Natural killer cell treated with Interleukin-12 subunit alpha and Interleukin-12 subunit beta and Interleukin-15 and Interleukin-18, amount 100 ng/mL, for 72 hours (primary cell): Measurements from ENCODE around the gene SLC25A17. TPM values are rescaled to one million over a fixed set of nuclear protein-coding genes. Genes with fewer than 3 reads are reported as not detected.
"Not testable (repeated sequence)": the region's sequence is repeated elsewhere in the genome, so short reads cannot be mapped to it uniquely, and the experiment has no call there.

ENCODE experiments used
- ATAC-seq, 2 donors: fragments of 150-1000 bp; cut with Tn5 transposase in 1 of 2; sonication (Bioruptor Pico), chemical (Tn5 transposase) in 1 of 2; 2 replicates each; pipeline ENCODE4 v1.10.0; 2021
- DNase-seq: peaks from one replicate; pipeline ENCODE4 v3.0.0; 2022; ENCODE audit warnings: low spot score
- H3K27ac Mint-ChIP-seq, 2 donors: 1 replicate in 1 of 2; 2 replicates in 1 of 2; pipeline ENCODE4 v1.8.0; 2022; ENCODE audit warnings: mixed read lengths in 2 of 2, mild to moderate bottlenecking in 1 of 2, moderate library complexity in 1 of 2
- H3K27me3 Mint-ChIP-seq, 2 donors: 1 replicate in 1 of 2; 2 replicates in 1 of 2; pipeline ENCODE4 v1.8.0; 2022; ENCODE audit warnings: mixed read lengths in 2 of 2
- H3K36me3 Mint-ChIP-seq: one replicate; pipeline ENCODE4 v1.8.0; 2022; ENCODE audit warnings: mixed read lengths
- H3K4me1 Mint-ChIP-seq, 2 donors: 1 replicate in 1 of 2; 2 replicates in 1 of 2; pipeline ENCODE4 v1.8.0; 2022; ENCODE audit warnings: low read depth in 2 of 2, mixed read lengths in 2 of 2, mild to moderate bottlenecking in 1 of 2
- H3K4me3 Mint-ChIP-seq: one replicate; pipeline ENCODE4 v1.8.0; 2022; ENCODE audit warnings: mixed read lengths
- H3K9me3 Mint-ChIP-seq: 2 replicates; pipeline ENCODE4 v1.8.0; 2022; ENCODE audit warnings: mixed read lengths
- total RNA-seq, 2 donors: library from RNA; stranded (reverse); gene quantifications; one replicate each; pipeline ENCODE4 v1.2.3, GENCODE V29; 2022

SLC25A17 gene
- total RNA-seq, 2 donors from 2014 or later = 31.0 to 39.1 TPM

- H3K27ac Mint-ChIP-seq = peak overlapping the region in 1 of 2 donors; percentile 21
- no peaks in the 10 kb centered on the region for H3K36me3 Mint-ChIP-seq
- H3K4me3 Mint-ChIP-seq = no peak overlapping the region
- peaks cover 0 to 4% of the 10 kb centered on the region in 2 donors for H3K27me3 Mint-ChIP-seq
- no peaks in the 10 kb centered on the region for H3K9me3 Mint-ChIP-seq
- no peak for DNase-seq
- no peak for ATAC-seq
- H3K4me1 Mint-ChIP-seq = peaks cover 0 to 7% of the 10 kb centered on the region in 2 donors
Measured at GRCh38 chr22:40732999-40733292, 86.2 kb downstream of the SLC25A17 start.

DNA sequence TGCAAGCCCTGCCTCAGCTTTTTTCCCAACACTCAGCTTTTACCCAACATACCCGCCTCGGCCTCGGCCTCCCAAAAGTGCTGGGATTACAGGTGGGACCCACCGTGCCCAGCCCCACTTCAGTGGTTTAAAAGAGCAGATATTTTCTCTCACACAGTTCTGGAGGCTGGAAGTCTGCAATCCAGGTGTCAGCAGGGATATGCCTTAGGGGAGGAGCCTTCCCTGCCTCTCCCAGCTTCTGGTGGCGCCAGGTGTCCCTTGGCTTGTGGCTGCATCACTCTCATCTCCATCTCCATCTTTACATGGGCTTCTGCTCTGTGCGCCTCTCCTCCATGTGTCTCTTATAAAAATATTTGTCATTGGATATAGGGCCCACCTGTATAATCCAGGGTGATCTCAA, 89.9 kb downstream of the SLC25A17 start:
- no peak overlapping the region for H3K4me3 Mint-ChIP-seq
- H3K27ac Mint-ChIP-seq = no peak overlapping the region
- DNase-seq (no peak), ATAC-seq (no peak)
- no peaks in the 10 kb centered on the region for H3K9me3 Mint-ChIP-seq
- no peaks in the 10 kb centered on the region for H3K36me3 Mint-ChIP-seq
- peaks cover 0 to 4% of the 10 kb centered on the region in 2 donors for H3K27me3 Mint-ChIP-seq
- peaks cover 6 to 10% of the 10 kb centered on the region in 2 donors for H3K4me1 Mint-ChIP-seq

DNA sequence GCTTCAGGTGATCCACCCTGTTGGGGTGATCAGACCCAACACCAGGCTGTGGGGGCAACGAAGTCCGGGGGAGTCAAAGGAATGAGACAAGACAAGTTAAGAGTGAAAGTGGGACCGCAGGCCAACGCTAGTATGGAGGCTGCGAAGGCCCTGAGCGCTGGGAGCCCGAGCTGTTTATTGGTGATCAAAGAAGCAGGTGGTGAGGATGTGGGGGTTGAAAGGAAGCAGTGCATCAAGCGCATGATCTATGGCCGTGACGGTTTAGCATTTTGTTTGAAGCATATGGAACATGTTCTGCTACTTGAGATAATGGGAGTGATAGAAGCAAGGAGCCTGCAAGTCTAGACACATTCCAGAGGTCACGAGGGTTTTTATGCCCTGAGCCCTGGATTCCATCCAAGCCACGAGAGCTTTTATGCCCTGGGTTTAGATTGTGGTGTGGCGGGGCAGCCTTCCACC, 90.4 kb downstream of the SLC25A17 start:
- Mint-ChIP-seq H3K9me3 (no peaks in the 10 kb centered on the region), H3K27me3 (peaks cover 0 to 4% of the 10 kb centered on the region in 2 donors), H3K36me3 (no peaks in the 10 kb centered on the region), H3K4me3 (no peak overlapping the region), H3K27ac (peak overlapping the region in 1 of 2 donors; percentile 66), H3K4me1 (peaks cover 6 to 10% of the 10 kb centered on the region in 2 donors)
- no peak for DNase-seq
- ATAC-seq = no peak

DNA sequence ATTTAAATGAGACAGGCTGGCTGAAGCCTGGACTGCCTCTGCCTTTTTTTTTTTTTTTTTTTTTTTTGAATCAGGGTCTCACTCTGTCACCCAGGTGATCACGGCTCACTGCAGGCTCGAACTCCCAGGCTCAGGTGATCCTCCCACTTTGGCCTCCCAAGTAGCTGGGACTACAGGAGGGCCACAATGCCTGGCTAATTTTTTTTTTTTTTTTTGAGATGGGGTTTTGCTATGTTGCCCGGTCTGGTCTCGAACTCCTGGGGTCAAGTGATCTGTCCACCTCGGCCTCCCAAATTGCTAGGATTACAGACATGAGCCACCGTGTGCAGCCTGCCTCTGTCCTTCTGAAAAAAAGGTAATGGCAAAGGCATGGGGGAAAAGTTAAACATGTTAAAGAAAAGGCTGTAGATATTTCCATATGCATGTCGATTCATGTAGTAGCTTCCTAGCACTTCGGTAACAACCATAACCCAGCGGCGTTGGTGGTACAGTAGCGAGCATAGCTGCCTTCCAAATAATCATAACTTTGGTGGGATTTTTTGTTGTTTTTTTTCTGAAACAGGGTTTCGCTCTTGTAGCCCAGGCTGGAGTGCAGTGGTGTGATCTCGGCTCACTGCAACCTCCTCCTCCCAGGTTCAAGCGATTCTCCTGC, 91.1 kb downstream of the SLC25A17 start:
- DNase-seq = no peak
- Mint-ChIP-seq H3K36me3 (no peaks in the 10 kb centered on the region), H3K4me3 (no peak overlapping the region), H3K4me1 (peaks cover 6 to 10% of the 10 kb centered on the region in 2 donors), H3K27me3 (peaks cover 0 to 4% of the 10 kb centered on the region in 2 donors), H3K27ac (peak overlapping the region in 1 of 2 donors; percentile 66), H3K9me3 (no peaks in the 10 kb centered on the region)
- ATAC-seq = no peak

GRCh38 chr22:40727070-40727963, 91.8 kb downstream of the SLC25A17 start:
- H3K4me3 Mint-ChIP-seq = no peak overlapping the region
- no peak for ATAC-seq
- no peaks in the 10 kb centered on the region for H3K9me3 Mint-ChIP-seq
- H3K27me3 Mint-ChIP-seq = peaks cover 0 to 4% of the 10 kb centered on the region in 2 donors
- DNase-seq = no peak
- peaks cover 6 to 10% of the 10 kb centered on the region in 2 donors for H3K4me1 Mint-ChIP-seq
- H3K27ac Mint-ChIP-seq = peak overlapping the region in 1 of 2 donors; percentile 31
- no peaks in the 10 kb centered on the region for H3K36me3 Mint-ChIP-seq

DNA sequence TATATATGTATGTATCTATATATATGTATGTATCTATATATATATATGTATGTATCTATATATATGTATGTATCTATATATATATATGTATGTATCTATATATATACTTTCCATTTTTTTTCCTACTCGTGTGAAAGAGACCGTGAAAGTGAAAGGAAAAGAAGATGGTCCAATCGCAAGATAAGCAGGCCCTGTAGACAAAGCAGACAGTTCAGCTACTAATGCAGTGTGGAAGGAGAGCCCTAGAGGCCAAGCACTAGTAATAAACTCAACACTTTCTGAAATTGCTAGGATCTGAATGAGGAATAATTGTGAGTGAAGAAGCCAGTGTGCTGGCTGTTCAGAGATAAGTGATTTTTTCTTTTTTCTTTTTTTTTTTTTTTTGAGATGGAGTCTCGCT, 92.6 kb downstream of the SLC25A17 start:
- Mint-ChIP-seq H3K4me3 (no peak overlapping the region), H3K27me3 (peaks cover 0 to 4% of the 10 kb centered on the region in 2 donors), H3K9me3 (no peaks in the 10 kb centered on the region), H3K27ac (peak overlapping the region in 1 of 2 donors; percentile 31), H3K36me3 (no peaks in the 10 kb centered on the region), H3K4me1 (peaks cover 6 to 8% of the 10 kb centered on the region in 2 donors)
- peak in 1 of 2 donors; percentile 70 for ATAC-seq
- DNase-seq = no peak

GRCh38 chr22:40723396-40723933, 95.7 kb downstream of the SLC25A17 start:
- no peaks in the 10 kb centered on the region for H3K9me3 Mint-ChIP-seq
- no peak overlapping the region for H3K27ac Mint-ChIP-seq
- H3K4me1 Mint-ChIP-seq = peaks cover 3 to 6% of the 10 kb centered on the region in 2 donors
- no peak overlapping the region for H3K4me3 Mint-ChIP-seq
- H3K27me3 Mint-ChIP-seq = peaks cover 2 to 12% of the 10 kb centered on the region in 2 donors
- DNase-seq (no peak), ATAC-seq (no peak)
- no peaks in the 10 kb centered on the region for H3K36me3 Mint-ChIP-seq

GRCh38 chr22:40721266-40721665, 97.9 kb downstream of the SLC25A17 start:
- Mint-ChIP-seq H3K4me3 (no peak overlapping the region), H3K27ac (no peak overlapping the region), H3K9me3 (no peaks in the 10 kb centered on the region), H3K36me3 (no peaks in the 10 kb centered on the region), H3K4me1 (no peaks in the 10 kb centered on the region), H3K27me3 (peaks cover 5 to 12% of the 10 kb centered on the region in 2 donors)
- DNase-seq (no peak), ATAC-seq (no peak)

DNA sequence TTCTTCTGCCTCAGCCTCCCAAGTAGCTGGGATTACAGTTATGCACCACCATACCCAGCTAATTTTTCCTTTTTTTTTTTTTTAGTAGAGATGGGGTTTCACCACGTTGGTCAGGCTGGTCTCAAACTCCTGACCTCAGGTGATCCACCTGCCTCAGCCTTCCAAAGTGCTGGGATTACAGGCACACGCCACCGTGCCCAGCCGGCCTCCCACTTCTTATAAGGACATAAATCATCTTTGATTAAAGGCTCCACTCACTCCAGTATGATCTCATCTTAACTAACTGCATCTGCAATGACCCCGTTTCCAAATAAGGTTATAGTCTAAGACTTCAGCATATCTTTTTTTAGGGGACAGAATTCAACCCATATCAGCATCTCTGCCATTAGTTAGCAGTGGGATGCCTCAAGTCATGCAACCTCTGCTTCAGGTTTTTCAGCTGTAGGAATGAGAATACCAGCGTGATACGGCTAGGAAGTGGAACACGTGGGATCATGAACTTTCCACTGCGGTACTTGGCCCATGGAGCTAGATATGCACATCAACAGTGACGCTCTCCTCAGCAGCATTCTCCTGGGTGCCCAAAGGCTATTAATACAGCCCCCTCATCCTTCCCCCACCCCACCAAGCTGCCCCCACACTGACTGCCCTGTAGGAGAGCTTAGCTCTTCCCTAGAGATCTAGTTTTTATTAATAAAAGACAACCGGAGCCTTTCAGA, 98.4 kb downstream of the SLC25A17 start:
- peaks cover 7 to 12% of the 10 kb centered on the region in 2 donors for H3K27me3 Mint-ChIP-seq
- ATAC-seq (no peak), DNase-seq (no peak)
- no peaks in the 10 kb centered on the region for H3K9me3 Mint-ChIP-seq
- no peak overlapping the region for H3K27ac Mint-ChIP-seq
- H3K4me3 Mint-ChIP-seq = no peak overlapping the region
- H3K36me3 Mint-ChIP-seq = no peaks in the 10 kb centered on the region
- no peaks in the 10 kb centered on the region for H3K4me1 Mint-ChIP-seq

GRCh38 chr22:40720156-40720537, 99.0 kb downstream of the SLC25A17 start:
- not testable (repeated sequence) for H3K4me1 Mint-ChIP-seq, ATAC-seq, DNase-seq, H3K9me3 Mint-ChIP-seq, H3K36me3 Mint-ChIP-seq, H3K27ac Mint-ChIP-seq, H3K4me3 Mint-ChIP-seq
- H3K27me3 Mint-ChIP-seq = peaks cover 7 to 12% of the 10 kb centered on the region in 2 donors

Other genes starting within 250 kb of the SLC25A17 start
- 10 to 100 TPM; 53.4 to 86.9 TPM for gene MRTFA, start 182.6 kb downstream of the SLC25A17 start, total RNA-seq
- gene MCHR1, start 139.9 kb downstream of the SLC25A17 start, total RNA-seq = not detected
- gene ST13, start 37.3 kb upstream of the SLC25A17 start, total RNA-seq = 100 to 1,000 TPM; 119 to 126 TPM
- gene XPNPEP3, start 37.8 kb upstream of the SLC25A17 start, total RNA-seq = 10 to 100 TPM; 16.2 to 26.1 TPM
- not detected for gene DNAJB7, start 42.8 kb upstream of the SLC25A17 start, total RNA-seq
- 10 to 100 TPM; 47.8 to 65.9 TPM for gene RBX1, start 132.0 kb upstream of the SLC25A17 start, total RNA-seq